HEK293T (cell line): Measurements from ENCODE around the gene FHL3.

Experiments
- BHLHE40 ChIP-seq: fragments of 450-650 bp; IDR thresholded peaks from 2 replicates; pipeline ENCODE4 v1.6.1; 2016; ENCODE audit warnings: mild to moderate bottlenecking, moderate library complexity, borderline replicate concordance
- FOXA1 ChIP-seq: fragments of 450-650 bp; IDR thresholded peaks from 2 replicates; pipeline ENCODE4 v1.6.1; 2016; ENCODE audit warnings: mild to moderate bottlenecking
- FOXK2 ChIP-seq: fragments of 450-650 bp; IDR thresholded peaks from 2 replicates; pipeline ENCODE4 v1.6.1; 2016; ENCODE audit warnings: mild to moderate bottlenecking
- FOXM1 ChIP-seq: fragments of 450-650 bp; IDR thresholded peaks from 2 replicates; pipeline ENCODE4 v1.6.1; 2017; ENCODE audit warnings: mild to moderate bottlenecking, borderline replicate concordance
- HDGF ChIP-seq: fragments of 450-650 bp; IDR thresholded peaks from 2 replicates; pipeline ENCODE4 v1.6.1; 2017; ENCODE audit warnings: antibody characterized with exemption, borderline replicate concordance
- LEF1 ChIP-seq: fragments of 450-650 bp; IDR thresholded peaks from 2 replicates; pipeline ENCODE4 v1.6.1; 2017; ENCODE audit warnings: mild to moderate bottlenecking, borderline replicate concordance
- NFRKB ChIP-seq: fragments of 450-650 bp; IDR thresholded peaks from 2 replicates; pipeline ENCODE4 v1.6.1; 2016; ENCODE audit warnings: mild to moderate bottlenecking, moderate library complexity
- SUZ12 ChIP-seq: fragments of 450-650 bp; IDR thresholded peaks from 2 replicates; pipeline ENCODE4 v1.6.1; 2016; ENCODE audit warnings: mild to moderate bottlenecking
- ZNF384 ChIP-seq: fragments of 450-650 bp; IDR thresholded peaks from 2 replicates; pipeline ENCODE4 v1.6.1; 2016

GRCh38 chr1:38029685-38030511 lies 24.6 kb upstream of the FHL3 start:
- TF ChIP-seq LEF1 (no peak), BHLHE40 (no peak), FOXK2 (no peak), NFRKB (no peak), HDGF (no peak), FOXA1 (no peak), FOXM1 (no peak), SUZ12 (no peak), ZNF384 (no peak)
